ENCODE results near the gene SMG6. TPM values are rescaled to one million over a fixed set of nuclear protein-coding genes. Genes with fewer than 3 reads are reported as not detected.

SMG6 gene
- total RNA-seq, 4 donors from 2014 or later: 17.9 to 24.0 (median 20.1) TPM

- no peak for TF ChIP-seq CTCF (IDR thresholded peaks at IDR 0.05)
- no peak for TF ChIP-seq POLR2A (IDR thresholded peaks at IDR 0.05)
- Histone ChIP-seq H3K27ac (peak overlapping the region in 3 of 4 donors; percentile 26 to 69 (median 49)), H3K9me3 (no peaks in the 10 kb centered on the region), H3K4me1 (peaks cover 14 to 52% (median 41%) of the 10 kb centered on the region in 3 donors), H3K4me3 (no peak overlapping the region), H3K36me3 (peaks cover 0 to 63% (median 4%) of the 10 kb centered on the region in 3 donors), H3K27me3 (no peaks in the 10 kb centered on the region)
- 46 to 68% methylated on average over 4 of the region's 4 CpGs for WGBS, 2 donors
- DNase-seq: no peak
- intact Hi-C loops (cut with DNase I): no loop called here
Measured at GRCh38 chr17:2190014-2190413, 113.6 kb downstream of the SMG6 start.

- TF ChIP-seq CTCF (IDR thresholded peaks at IDR 0.05): no peak
- TF ChIP-seq POLR2A (IDR thresholded peaks at IDR 0.05): no peak
- no peak for DNase-seq
- H3K36me3 ChIP-seq: peaks cover 0 to 64% (median 4%) of the 10 kb centered on the region in 3 donors
- H3K4me1 ChIP-seq: peaks cover 14 to 49% (median 41%) of the 10 kb centered on the region in 3 donors
- H3K27me3 ChIP-seq: no peaks in the 10 kb centered on the region
- WGBS, 2 donors: 61 to 70% methylated on average over 5 to 7 of the region's 8 CpGs
- H3K27ac ChIP-seq: peak overlapping the region in 3 of 4 donors; percentile 26 to 69 (median 49)
- intact Hi-C loops (cut with DNase I): no loop called here
- H3K9me3 ChIP-seq: no peaks in the 10 kb centered on the region
- no peak overlapping the region for H3K4me3 ChIP-seq
Measured at GRCh38 chr17:2188971-2189630, 114.5 kb downstream of the SMG6 start.

- no peaks in the 10 kb centered on the region for H3K9me3 ChIP-seq
- no peak for TF ChIP-seq POLR2A (IDR thresholded peaks at IDR 0.05)
- no peak for TF ChIP-seq CTCF (IDR thresholded peaks at IDR 0.05)
- intact Hi-C loops (cut with DNase I): no loop called here
- peaks cover 14 to 57% (median 37%) of the 10 kb centered on the region in 3 donors for H3K4me1 ChIP-seq
- DNase-seq: no peak
- H3K27ac ChIP-seq: no peak overlapping the region
- no peak overlapping the region for H3K4me3 ChIP-seq
- 64 to 77% methylated on average over 5 of the region's 5 CpGs for WGBS, 2 donors
- H3K36me3 ChIP-seq: peaks cover 0 to 63% (median 4%) of the 10 kb centered on the region in 3 donors
- no peaks in the 10 kb centered on the region for H3K27me3 ChIP-seq
Measured at GRCh38 chr17:2187758-2188157, 115.8 kb downstream of the SMG6 start.

GRCh38 chr17:2186937-2187336 is 116.6 kb downstream of the SMG6 start:
- Histone ChIP-seq H3K36me3 (peaks cover 4 to 71% (median 4%) of the 10 kb centered on the region in 3 donors), H3K27ac (no peak overlapping the region), H3K4me1 (peaks cover 7 to 57% (median 37%) of the 10 kb centered on the region in 3 donors), H3K9me3 (no peaks in the 10 kb centered on the region), H3K4me3 (no peak overlapping the region), H3K27me3 (no peaks in the 10 kb centered on the region)
- TF ChIP-seq POLR2A (IDR thresholded peaks at IDR 0.05) (no peak), CTCF (IDR thresholded peaks at IDR 0.05) (no peak)
- no peak for DNase-seq
- intact Hi-C loops (cut with DNase I): no loop called here
- 95 to 98% methylated on average over 4 of the region's 4 CpGs for WGBS, 2 donors

GRCh38 chr17:2184993-2185931 is 118.3 kb downstream of the SMG6 start:
- H3K36me3 ChIP-seq: peaks cover 4 to 81% (median 6%) of the 10 kb centered on the region in 3 donors
- no peaks in the 10 kb centered on the region for H3K27me3 ChIP-seq
- no peak overlapping the region for H3K27ac ChIP-seq
- no peak overlapping the region for H3K4me3 ChIP-seq
- WGBS, 2 donors: 88 to 91% methylated on average over 19 of the region's 19 CpGs
- no peaks in the 10 kb centered on the region for H3K9me3 ChIP-seq
- intact Hi-C loops (cut with DNase I): no loop called here
- H3K4me1 ChIP-seq: peaks cover 6 to 57% (median 37%) of the 10 kb centered on the region in 3 donors
- TF ChIP-seq CTCF (IDR thresholded peaks at IDR 0.05) (no peak), POLR2A (IDR thresholded peaks at IDR 0.05) (no peak)
- no peak for DNase-seq

Data from esophagus squamous epithelium (tissue), 5 donors.